ENCODE data around the gene GAS6.
"Not testable (repeated sequence)": the region's sequence is repeated elsewhere in the genome, so short reads cannot be mapped to it uniquely, and the experiment has no call there.

The GAS6 gene

GRCh38 chr13:113874177-113874576, 10.3 kb upstream of the GAS6 start:
- Mint-ChIP-seq H3K36me3 (ENCODE audit: insufficient read depth) (peaks cover 51% of the 10 kb centered on the region), H3K9me3 (no peaks in the 10 kb centered on the region), H3K4me3 (peak overlapping the region in 1 of 2 donors; percentile 14), H3K4me1 (ENCODE audit: low read depth in 2 of 2) (peaks cover 10 to 16% of the 10 kb centered on the region in 2 donors), H3K27me3 (peaks cover 26 to 34% of the 10 kb centered on the region in 2 donors), H3K27ac (no peak overlapping the region)
- DNase-seq (no peak), ATAC-seq (replicated peaks) (no peak)

GRCh38 chr13:113869263-113869662, 5.4 kb upstream of the GAS6 start:
- H3K27me3 Mint-ChIP-seq = peaks cover 67 to 71% of the 10 kb centered on the region in 2 donors
- H3K4me3 Mint-ChIP-seq = no peak overlapping the region
- H3K27ac Mint-ChIP-seq = no peak overlapping the region
- ATAC-seq (replicated peaks) = no peak
- no peak for DNase-seq
- peaks cover 0 to 2% of the 10 kb centered on the region in 2 donors for H3K9me3 Mint-ChIP-seq
- H3K4me1 Mint-ChIP-seq (ENCODE audit: low read depth in 2 of 2) = peaks cover under 1 to 4% of the 10 kb centered on the region in 2 donors
- H3K36me3 Mint-ChIP-seq (ENCODE audit: insufficient read depth) = peaks cover 13% of the 10 kb centered on the region

GRCh38 chr13:113867913-113868312, 4.0 kb upstream of the GAS6 start:
- peaks cover 71 to 72% of the 10 kb centered on the region in 2 donors for H3K27me3 Mint-ChIP-seq
- not testable (repeated sequence) for H3K4me3 Mint-ChIP-seq; H3K36me3 Mint-ChIP-seq (ENCODE audit: insufficient read depth); ATAC-seq (replicated peaks); H3K4me1 Mint-ChIP-seq (ENCODE audit: low read depth in 2 of 2); H3K9me3 Mint-ChIP-seq; DNase-seq; H3K27ac Mint-ChIP-seq

- peaks cover 62 to 69% of the 10 kb centered on the region in 2 donors for H3K27me3 Mint-ChIP-seq
- peak overlapping the region in 1 of 2 donors; percentile 65 for H3K4me3 Mint-ChIP-seq
- no peak overlapping the region for H3K27ac Mint-ChIP-seq
- ATAC-seq (replicated peaks) (no peak), DNase-seq (no peak)
- peaks cover 8 to 12% of the 10 kb centered on the region in 2 donors for H3K4me1 Mint-ChIP-seq (ENCODE audit: low read depth in 2 of 2)
- no peaks in the 10 kb centered on the region for H3K36me3 Mint-ChIP-seq (ENCODE audit: insufficient read depth)
- peaks cover 0 to 2% of the 10 kb centered on the region in 2 donors for H3K9me3 Mint-ChIP-seq
Observed at GRCh38 chr13:113865427-113865826, 1.6 kb upstream of the GAS6 start.

GRCh38 chr13:113864273-113864890, 506 bp upstream of the GAS6 start:
- peaks cover 52 to 68% of the 10 kb centered on the region in 2 donors for H3K27me3 Mint-ChIP-seq
- H3K4me1 Mint-ChIP-seq (ENCODE audit: low read depth in 2 of 2) = peaks cover 12% of the 10 kb centered on the region in 2 donors
- DNase-seq (no peak), ATAC-seq (replicated peaks) (no peak)
- no peak overlapping the region for H3K27ac Mint-ChIP-seq
- H3K36me3 Mint-ChIP-seq (ENCODE audit: insufficient read depth) = peaks cover 4% of the 10 kb centered on the region
- H3K4me3 Mint-ChIP-seq = peak overlapping the region; percentile 50 to 65
- peaks cover under 1 to 2% of the 10 kb centered on the region in 2 donors for H3K9me3 Mint-ChIP-seq

- peak overlapping the region; percentile 65 to 77 for H3K4me3 Mint-ChIP-seq
- peaks cover 4% of the 10 kb centered on the region for H3K36me3 Mint-ChIP-seq (ENCODE audit: insufficient read depth)
- ATAC-seq (replicated peaks) (peak; percentile 14), DNase-seq (no peak)
- H3K27me3 Mint-ChIP-seq = peaks cover 42 to 55% of the 10 kb centered on the region in 2 donors
- H3K27ac Mint-ChIP-seq = no peak overlapping the region
- H3K9me3 Mint-ChIP-seq = peaks cover under 1 to 13% of the 10 kb centered on the region in 2 donors
- H3K4me1 Mint-ChIP-seq (ENCODE audit: low read depth in 2 of 2) = peaks cover 12 to 13% of the 10 kb centered on the region in 2 donors
Observed at GRCh38 chr13:113862931-113863523, 849 bp downstream of the GAS6 start.

- H3K9me3 Mint-ChIP-seq = peaks cover 0 to 13% of the 10 kb centered on the region in 2 donors
- DNase-seq (no peak), ATAC-seq (replicated peaks) (no peak)
- peak overlapping the region; percentile 65 to 77 for H3K4me3 Mint-ChIP-seq
- H3K36me3 Mint-ChIP-seq (ENCODE audit: insufficient read depth) = peaks cover 4% of the 10 kb centered on the region
- H3K27me3 Mint-ChIP-seq = peaks cover 38 to 49% of the 10 kb centered on the region in 2 donors
- H3K27ac Mint-ChIP-seq = no peak overlapping the region
- H3K4me1 Mint-ChIP-seq (ENCODE audit: low read depth in 2 of 2) = peaks cover 12 to 13% of the 10 kb centered on the region in 2 donors
Observed at GRCh38 chr13:113862191-113862930, 1.5 kb downstream of the GAS6 start.

GRCh38 chr13:113861433-113862030, 2.3 kb downstream of the GAS6 start:
- no peak overlapping the region for H3K27ac Mint-ChIP-seq
- H3K4me3 Mint-ChIP-seq = peak overlapping the region; percentile 48 to 65
- no peak for DNase-seq
- peaks cover 0 to 13% of the 10 kb centered on the region in 2 donors for H3K9me3 Mint-ChIP-seq
- ATAC-seq (replicated peaks) = no peak
- H3K36me3 Mint-ChIP-seq (ENCODE audit: insufficient read depth) = peaks cover 4% of the 10 kb centered on the region
- peaks cover 12 to 13% of the 10 kb centered on the region in 2 donors for H3K4me1 Mint-ChIP-seq (ENCODE audit: low read depth in 2 of 2)
- H3K27me3 Mint-ChIP-seq = peaks cover 38 to 48% of the 10 kb centered on the region in 2 donors

- Mint-ChIP-seq H3K4me3 (peak overlapping the region in 1 of 2 donors; percentile 48), H3K36me3 (ENCODE audit: insufficient read depth) (peaks cover 4% of the 10 kb centered on the region), H3K27ac (peak overlapping the region in 1 of 2 donors; percentile 53), H3K27me3 (peaks cover 31 to 41% of the 10 kb centered on the region in 2 donors), H3K9me3 (peaks cover 0 to 13% of the 10 kb centered on the region in 2 donors), H3K4me1 (ENCODE audit: low read depth in 2 of 2) (peaks cover 12 to 13% of the 10 kb centered on the region in 2 donors)
- no peak for ATAC-seq (replicated peaks)
- DNase-seq = no peak
Observed at GRCh38 chr13:113860665-113861432, 3.0 kb downstream of the GAS6 start.

GRCh38 chr13:113860051-113860664, 3.7 kb downstream of the GAS6 start:
- Mint-ChIP-seq H3K9me3 (peaks cover 0 to 13% of the 10 kb centered on the region in 2 donors), H3K27me3 (peaks cover 24 to 34% of the 10 kb centered on the region in 2 donors), H3K36me3 (ENCODE audit: insufficient read depth) (peaks cover 4% of the 10 kb centered on the region), H3K4me1 (ENCODE audit: low read depth in 2 of 2) (peaks cover 12 to 13% of the 10 kb centered on the region in 2 donors), H3K27ac (peak overlapping the region in 1 of 2 donors; percentile 53), H3K4me3 (peak overlapping the region in 1 of 2 donors; percentile 21)
- DNase-seq (no peak), ATAC-seq (replicated peaks) (no peak)

GRCh38 chr13:113859311-113860050, 4.4 kb downstream of the GAS6 start:
- Mint-ChIP-seq H3K27ac (no peak overlapping the region), H3K36me3 (ENCODE audit: insufficient read depth) (peaks cover 4% of the 10 kb centered on the region), H3K4me3 (peak overlapping the region in 1 of 2 donors; percentile 21), H3K27me3 (peaks cover 17 to 27% of the 10 kb centered on the region in 2 donors), H3K9me3 (peaks cover 0 to 13% of the 10 kb centered on the region in 2 donors), H3K4me1 (ENCODE audit: low read depth in 2 of 2) (peaks cover 15 to 17% of the 10 kb centered on the region in 2 donors)
- no peak for DNase-seq
- ATAC-seq (replicated peaks) = no peak

Data from effector memory CD8-positive, alpha-beta T cell (primary cell).